GM18526 (cell line): ENCODE data around the gene WASF3.

ENCODE experiments used
- POLR2A ChIP-seq: IDR thresholded peaks from 3 replicates; pipeline ENCODE4 v1.6.1; 2011; ENCODE audit not compliant: insufficient read length; ENCODE audit errors: extremely low read depth

WASF3 gene

DNA sequence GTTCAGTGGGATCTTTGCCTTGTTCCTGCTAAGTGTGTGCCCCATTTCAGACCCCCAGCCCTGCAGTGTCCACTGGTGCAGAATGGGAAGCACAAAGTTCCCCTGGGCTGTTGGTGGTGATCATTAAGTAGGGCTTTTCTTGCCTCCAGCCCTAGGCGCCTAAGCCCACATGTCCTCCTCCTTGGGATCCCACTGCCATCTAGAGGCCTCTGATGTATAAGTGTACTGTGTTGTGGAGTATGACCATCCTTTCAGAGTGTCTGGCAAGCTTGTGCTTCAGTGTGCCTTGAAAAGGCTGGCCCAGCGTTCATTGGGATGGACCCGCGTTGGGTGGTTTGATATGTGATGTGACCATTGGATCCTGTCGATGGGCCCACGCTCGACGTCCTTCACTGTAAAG is 71.2 kb downstream of the WASF3 start:
- no peak for TF ChIP-seq POLR2A

- no peak for TF ChIP-seq POLR2A
Measured at GRCh38 chr13:26629260-26629825, 71.9 kb downstream of the WASF3 start.

DNA sequence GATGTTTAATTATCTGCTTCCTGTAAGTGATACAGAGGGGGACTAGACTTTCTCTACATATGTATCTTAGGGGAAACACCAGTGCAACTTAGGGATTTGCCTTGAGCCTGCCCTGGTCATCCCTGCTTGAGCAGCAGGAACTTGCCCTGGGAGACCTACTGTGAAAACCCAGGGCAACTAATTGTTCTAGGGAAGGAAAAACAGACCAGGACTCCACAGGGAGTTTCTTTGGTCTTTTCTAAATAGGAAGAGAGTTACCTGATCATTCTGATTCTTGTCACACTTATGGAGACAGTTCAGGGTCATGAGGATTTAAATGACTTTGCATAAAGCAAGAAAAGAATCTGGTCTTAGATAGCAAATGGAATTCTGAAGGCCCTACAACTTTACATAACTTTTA is 89.1 kb downstream of the WASF3 start:
- no peak for TF ChIP-seq POLR2A

DNA sequence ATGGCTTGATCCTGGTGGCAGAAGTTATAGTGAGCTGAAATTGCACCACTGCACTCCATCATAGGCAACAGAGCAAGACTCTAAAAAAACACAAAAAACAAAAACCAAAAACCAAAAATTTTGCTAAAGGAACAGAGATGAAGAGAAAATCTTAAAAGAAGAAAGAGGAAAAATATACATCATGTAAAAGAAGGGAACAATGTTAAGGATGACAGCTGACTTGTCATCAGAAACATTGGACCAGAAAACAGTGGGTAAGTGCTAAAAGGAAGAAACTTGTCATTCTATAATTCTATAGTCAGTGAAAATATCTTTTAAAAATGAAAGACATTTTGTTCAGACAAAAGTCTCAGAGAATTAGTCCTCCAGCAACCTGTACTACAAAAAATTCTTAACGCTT is 93.8 kb downstream of the WASF3 start:
- no peak for TF ChIP-seq POLR2A

- TF ChIP-seq POLR2A = no peak
Measured at GRCh38 chr13:26653310-26653709, 95.8 kb downstream of the WASF3 start.

- no peak for TF ChIP-seq POLR2A
Measured at GRCh38 chr13:26653842-26654241, 96.4 kb downstream of the WASF3 start.

- no peak for TF ChIP-seq POLR2A
Measured at GRCh38 chr13:26656919-26657318, 99.4 kb downstream of the WASF3 start.

- TF ChIP-seq POLR2A = no peak
Measured at GRCh38 chr13:26658448-26659385, 101.2 kb downstream of the WASF3 start.

GRCh38 chr13:26660185-26660584 is 102.7 kb downstream of the WASF3 start:
- TF ChIP-seq POLR2A = no peak

- TF ChIP-seq POLR2A = no peak
Measured at GRCh38 chr13:26660766-26661165, 103.3 kb downstream of the WASF3 start.

DNA sequence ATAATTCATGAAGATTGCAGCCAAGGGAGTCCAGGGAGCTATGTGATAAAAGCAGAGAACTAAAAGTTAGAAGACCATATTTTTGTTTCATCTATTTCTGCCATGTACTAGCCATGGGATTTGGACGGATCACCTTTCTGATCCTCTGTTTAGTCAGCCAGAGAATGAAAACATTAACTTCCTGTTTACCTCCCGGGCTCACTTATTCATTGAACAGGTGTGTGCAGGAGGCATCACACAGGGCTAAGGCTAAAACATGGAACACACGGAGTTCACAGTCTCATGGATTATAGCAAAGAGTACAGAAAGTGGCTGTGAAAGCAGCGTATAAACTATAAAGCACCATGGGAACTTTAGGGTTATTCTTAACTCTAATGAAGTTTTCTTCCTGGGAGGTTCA is 106.3 kb downstream of the WASF3 start:
- TF ChIP-seq POLR2A = no peak

- TF ChIP-seq POLR2A = no peak
Measured at GRCh38 chr13:26664286-26664685, 106.8 kb downstream of the WASF3 start.

DNA sequence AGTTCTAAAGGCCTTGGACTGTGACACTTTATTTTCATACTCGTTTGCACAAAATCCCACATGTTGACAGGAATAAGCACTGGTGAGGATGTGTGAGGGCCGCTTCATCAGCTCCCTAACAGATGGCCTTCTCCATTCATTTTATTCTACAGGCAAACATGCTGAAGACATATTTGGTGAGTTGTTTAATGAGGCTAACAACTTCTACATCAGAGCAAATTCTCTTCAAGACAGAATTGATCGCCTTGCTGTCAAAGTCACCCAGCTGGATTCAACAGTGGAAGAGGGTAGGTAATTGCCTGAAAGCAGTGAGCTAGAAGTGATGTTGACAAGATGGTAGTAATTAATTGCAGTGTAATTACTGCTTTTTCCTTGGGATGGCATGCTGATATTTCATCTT is 107.4 kb downstream of the WASF3 start:
- no peak for TF ChIP-seq POLR2A

DNA sequence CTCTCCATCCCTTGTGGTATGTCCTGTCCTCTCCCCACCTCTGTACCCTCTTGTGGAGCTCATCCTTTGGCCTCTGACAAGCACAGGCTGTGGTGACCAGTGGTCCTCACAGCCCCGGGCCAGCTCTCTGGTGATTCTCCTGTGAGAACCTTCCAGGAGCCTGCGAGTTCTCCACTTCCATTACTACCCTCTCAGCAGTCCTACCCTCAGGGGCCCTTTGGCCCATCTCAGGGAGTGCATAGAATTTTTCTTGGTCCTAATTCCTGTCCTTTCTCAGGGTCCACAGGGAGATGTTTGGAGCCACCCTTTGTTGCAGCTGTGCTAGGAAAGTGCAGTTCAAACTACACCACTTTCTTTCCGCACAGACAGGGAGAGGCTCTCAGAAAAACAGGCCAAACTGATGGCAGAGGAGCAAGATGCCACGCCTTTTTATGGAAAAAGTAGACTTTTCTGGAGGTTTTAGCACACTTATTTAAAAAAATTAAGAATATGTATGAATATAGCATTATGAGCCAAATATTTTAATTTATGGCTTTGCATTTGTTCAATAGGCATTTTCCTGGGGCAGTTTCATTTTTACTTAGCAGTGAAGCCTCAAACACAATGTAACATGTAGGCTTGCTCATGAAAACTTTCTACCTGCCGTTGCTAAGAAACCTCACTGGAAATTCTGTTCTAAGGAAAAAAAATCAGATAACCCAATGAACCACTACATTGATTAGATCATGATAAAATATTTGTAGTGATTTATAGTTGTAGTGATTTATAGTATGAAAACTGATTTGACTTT is 111.1 kb downstream of the WASF3 start:
- no peak for TF ChIP-seq POLR2A

GRCh38 chr13:26673890-26674289 is 116.4 kb downstream of the WASF3 start:
- no peak for TF ChIP-seq POLR2A

DNA sequence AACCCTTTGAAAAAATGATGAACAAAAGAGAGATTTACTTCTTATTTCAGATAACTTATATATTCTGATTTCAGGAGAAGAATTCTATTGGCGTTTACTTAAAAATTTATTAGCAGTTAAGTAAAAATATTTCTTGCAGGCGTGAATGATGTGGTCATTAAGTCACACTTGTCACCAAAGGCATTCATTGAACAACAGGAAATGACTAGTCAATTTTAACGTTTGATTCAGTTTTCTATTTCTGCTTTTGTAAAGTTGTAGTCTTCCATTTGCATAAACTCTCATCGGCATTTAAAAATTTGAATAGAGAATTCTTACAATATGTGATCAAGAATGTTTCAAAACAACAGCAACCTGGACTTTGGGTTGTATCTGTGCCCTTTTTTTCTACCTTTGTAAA is 119.7 kb downstream of the WASF3 start:
- TF ChIP-seq POLR2A = no peak
